Activated CD4-positive, alpha-beta T cell treated with anti-CD3 and anti-CD28 coated beads, Interleukin-2, amount 50 U/mL, for 4 hours (primary cell): ENCODE data around the gene PTTG1IP2.

Experiments
- DNase-seq, 2 experiments: peaks; one replicate each; pipeline ENCODE4 v3.0.0-alpha.2; 2020

The PTTG1IP2 gene

GRCh38 chr7:90484706-90485105 is 15.3 kb downstream of the PTTG1IP2 start:
- DNase-seq = no peak

GRCh38 chr7:90485734-90486316 is 16.4 kb downstream of the PTTG1IP2 start:
- no peak for DNase-seq

GRCh38 chr7:90487808-90488207 is 18.4 kb downstream of the PTTG1IP2 start:
- no peak for DNase-seq

- DNase-seq = no peak
Measured at GRCh38 chr7:90488220-90488619, 18.8 kb downstream of the PTTG1IP2 start.

- no peak for DNase-seq
Measured at GRCh38 chr7:90492250-90492649, 22.8 kb downstream of the PTTG1IP2 start.

- no peak for DNase-seq
Measured at GRCh38 chr7:90495241-90495640, 25.8 kb downstream of the PTTG1IP2 start.

GRCh38 chr7:90502539-90502938 is 33.1 kb downstream of the PTTG1IP2 start:
- DNase-seq = no peak

GRCh38 chr7:90503367-90503766 is 33.9 kb downstream of the PTTG1IP2 start:
- DNase-seq = no peak

GRCh38 chr7:90507692-90508091 is 38.3 kb downstream of the PTTG1IP2 start:
- no peak for DNase-seq

- no peak for DNase-seq
Measured at GRCh38 chr7:90511776-90512175, 42.3 kb downstream of the PTTG1IP2 start.

- no peak for DNase-seq
Measured at GRCh38 chr7:90512821-90513254, 43.4 kb downstream of the PTTG1IP2 start.

- no peak for DNase-seq
Measured at GRCh38 chr7:90516257-90516656, 46.8 kb downstream of the PTTG1IP2 start.

- DNase-seq = no peak
Measured at GRCh38 chr7:90518630-90519029, 49.2 kb downstream of the PTTG1IP2 start.

GRCh38 chr7:90520484-90520883 is 51.0 kb downstream of the PTTG1IP2 start:
- no peak for DNase-seq

GRCh38 chr7:90530263-90530662 is 60.8 kb downstream of the PTTG1IP2 start:
- no peak for DNase-seq

- no peak for DNase-seq
Measured at GRCh38 chr7:90532231-90532929, 62.9 kb downstream of the PTTG1IP2 start.

- DNase-seq = no peak
Measured at GRCh38 chr7:90536449-90536848, 67.0 kb downstream of the PTTG1IP2 start.

- DNase-seq = no peak
Measured at GRCh38 chr7:90538405-90538804, 69.0 kb downstream of the PTTG1IP2 start.

- no peak for DNase-seq
Measured at GRCh38 chr7:90540406-90540805, 71.0 kb downstream of the PTTG1IP2 start.

- no peak for DNase-seq
Measured at GRCh38 chr7:90551036-90551435, 81.6 kb downstream of the PTTG1IP2 start.

GRCh38 chr7:90552521-90552920 is 83.1 kb downstream of the PTTG1IP2 start:
- no peak for DNase-seq

GRCh38 chr7:90560730-90561129 is 91.3 kb downstream of the PTTG1IP2 start:
- DNase-seq = no peak
